GM10847 (cell line): ENCODE measurements around the gene LRRTM1.

Experiments used
- POLR2A ChIP-seq: IDR thresholded peaks from 2 replicates; pipeline ENCODE4 v1.6.1; 2011; ENCODE audit not compliant: insufficient read length; ENCODE audit errors: extremely low read depth

The LRRTM1 gene, protein sequence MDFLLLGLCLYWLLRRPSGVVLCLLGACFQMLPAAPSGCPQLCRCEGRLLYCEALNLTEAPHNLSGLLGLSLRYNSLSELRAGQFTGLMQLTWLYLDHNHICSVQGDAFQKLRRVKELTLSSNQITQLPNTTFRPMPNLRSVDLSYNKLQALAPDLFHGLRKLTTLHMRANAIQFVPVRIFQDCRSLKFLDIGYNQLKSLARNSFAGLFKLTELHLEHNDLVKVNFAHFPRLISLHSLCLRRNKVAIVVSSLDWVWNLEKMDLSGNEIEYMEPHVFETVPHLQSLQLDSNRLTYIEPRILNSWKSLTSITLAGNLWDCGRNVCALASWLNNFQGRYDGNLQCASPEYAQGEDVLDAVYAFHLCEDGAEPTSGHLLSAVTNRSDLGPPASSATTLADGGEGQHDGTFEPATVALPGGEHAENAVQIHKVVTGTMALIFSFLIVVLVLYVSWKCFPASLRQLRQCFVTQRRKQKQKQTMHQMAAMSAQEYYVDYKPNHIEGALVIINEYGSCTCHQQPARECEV

DNA sequence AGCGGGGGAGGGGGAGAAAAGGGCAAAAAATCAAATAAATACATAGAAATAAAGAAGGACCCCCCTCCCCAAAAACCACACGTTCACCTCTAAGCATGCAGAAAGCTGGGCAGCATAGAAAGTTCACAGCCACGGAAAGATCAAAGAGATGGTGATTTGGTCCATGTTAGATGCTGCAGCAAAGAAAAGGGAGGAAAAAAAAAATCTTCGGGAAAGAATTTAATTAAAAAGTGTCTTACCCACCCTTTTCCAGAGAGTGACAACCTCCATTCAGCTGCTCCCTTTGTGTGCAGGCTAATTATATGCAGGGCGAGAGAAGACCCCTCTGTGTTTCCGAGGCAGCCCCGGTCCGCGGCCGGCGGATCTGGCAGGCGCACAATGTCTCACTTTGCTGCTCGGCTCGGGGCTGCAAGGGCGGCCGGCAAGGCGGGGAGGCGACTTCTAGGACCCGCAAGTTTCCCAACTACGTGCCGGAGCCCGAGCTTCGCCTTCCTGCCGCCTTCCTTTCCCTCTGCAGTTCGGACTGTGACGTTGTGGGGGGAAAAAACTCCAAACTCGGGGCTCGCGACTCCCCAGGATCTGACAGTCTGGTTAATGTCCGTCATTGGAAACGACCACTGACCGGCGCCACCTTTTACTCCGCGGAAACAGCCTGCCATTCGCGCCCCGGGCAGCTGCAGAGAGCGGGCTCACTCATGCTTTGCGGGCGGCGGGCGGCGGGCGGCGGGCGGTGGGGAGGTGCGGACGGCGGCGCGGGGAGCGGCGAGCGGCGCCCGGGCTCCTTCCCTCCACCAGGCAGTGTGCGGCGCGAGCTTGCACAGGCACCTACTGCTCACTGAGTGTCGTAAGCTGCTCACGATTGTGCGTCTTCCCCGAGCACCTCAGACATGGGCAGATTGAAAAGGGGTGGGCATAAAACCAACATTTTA lies at the start of gene LRRTM1:
Gene LRRTM1, minus strand, starts transcription at position 844 of the 929 bp plus-strand sequence. CDS start 933 bp downstream, outside the sequence.
- TF ChIP-seq POLR2A: no peak

DNA sequence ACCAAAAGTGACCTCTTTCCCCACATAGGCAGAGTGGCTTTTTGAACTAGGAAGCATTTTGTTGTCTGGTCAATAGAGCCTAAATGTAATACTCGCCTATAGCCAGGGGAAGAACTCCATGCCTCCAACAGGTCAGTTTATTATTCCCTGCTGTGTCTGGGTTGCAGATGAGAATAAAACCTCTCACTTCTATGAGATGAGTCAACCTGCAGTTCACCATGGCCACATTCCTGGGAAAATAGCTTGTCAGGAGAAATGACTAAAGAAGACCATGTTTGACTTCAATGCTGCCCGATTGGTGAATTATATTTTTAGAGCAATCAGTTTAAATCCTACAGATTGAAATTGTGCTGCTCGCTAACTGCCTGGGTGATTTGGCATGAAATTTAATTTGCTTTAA lies 46.7 kb upstream of the LRRTM1 start:
- TF ChIP-seq POLR2A: no peak

DNA sequence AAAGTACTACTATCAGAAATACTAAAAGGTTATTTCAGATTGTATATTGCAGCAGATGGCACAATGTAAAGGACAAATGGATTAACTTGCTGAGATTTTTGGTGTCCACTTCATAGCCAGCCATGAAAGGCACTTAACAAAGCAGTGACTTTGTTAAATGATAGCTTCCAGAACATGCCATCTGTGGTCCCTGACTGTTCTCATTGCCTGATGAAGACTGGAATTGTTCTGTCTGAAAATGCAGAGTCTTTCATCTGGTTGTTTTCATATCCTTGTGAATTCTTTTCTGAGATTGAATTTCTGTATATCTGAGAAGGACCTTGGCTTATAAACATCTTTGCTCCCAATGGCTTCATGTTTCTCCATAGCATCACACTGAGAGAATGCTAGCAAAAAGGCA lies 44.4 kb upstream of the LRRTM1 start:
- TF ChIP-seq POLR2A: no peak

DNA sequence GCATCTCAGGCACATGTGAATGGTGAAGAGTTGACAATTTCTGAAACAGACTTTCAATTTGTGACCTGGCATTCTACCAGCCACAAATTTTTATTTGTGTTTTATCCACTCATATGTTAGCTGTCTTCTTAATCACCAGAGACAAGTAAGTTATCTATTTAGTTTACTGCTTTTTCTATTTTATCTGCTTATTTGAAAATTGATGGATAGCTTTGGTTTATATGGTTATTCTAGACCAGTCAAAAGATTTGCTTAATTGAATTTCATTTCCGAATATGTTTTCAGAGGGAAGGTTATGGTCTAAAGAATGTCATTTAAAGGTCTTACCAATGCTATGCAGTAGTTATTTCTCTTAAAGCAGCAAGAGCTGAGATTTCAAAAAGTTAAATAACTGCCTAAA lies 43.5 kb upstream of the LRRTM1 start:
- no peak for TF ChIP-seq POLR2A

DNA sequence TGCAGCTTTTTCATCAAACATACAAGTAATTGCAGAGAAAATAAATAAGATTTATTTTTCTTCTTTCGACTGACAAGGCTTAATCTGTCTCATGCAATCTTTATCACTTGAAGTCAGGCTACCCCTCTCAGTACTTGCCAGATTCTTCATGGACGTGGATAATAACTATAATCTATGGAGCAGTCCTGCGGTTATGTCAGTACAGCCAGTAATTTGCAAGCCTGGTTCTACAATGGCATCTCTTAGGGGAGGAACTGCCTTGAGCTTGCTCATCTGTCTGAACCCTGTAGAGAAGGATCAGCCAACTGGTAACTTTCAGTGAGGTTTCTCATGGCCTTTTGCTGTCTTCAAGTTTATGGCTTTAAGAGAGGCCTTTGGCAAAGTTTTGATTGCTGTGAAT lies 35.5 kb upstream of the LRRTM1 start:
- no peak for TF ChIP-seq POLR2A

DNA sequence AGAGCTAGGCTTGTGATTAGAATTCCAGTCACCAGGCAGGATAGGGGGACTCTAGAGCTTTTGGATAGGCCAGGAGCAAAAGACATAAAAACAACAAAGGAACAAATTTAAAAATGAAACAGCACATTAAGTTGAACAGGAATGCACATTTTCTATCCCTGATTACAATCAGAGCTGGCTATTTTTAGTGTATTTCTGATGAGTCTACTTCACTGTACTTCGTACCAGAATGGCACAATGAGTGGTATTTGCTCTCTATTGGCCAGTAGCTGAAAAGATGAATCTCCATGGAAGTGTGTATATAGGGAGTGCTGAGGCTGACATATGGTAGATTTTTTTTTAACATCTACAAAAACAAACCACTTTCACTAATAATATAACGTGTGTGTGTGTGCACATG lies 34.2 kb upstream of the LRRTM1 start:
- no peak for TF ChIP-seq POLR2A

DNA sequence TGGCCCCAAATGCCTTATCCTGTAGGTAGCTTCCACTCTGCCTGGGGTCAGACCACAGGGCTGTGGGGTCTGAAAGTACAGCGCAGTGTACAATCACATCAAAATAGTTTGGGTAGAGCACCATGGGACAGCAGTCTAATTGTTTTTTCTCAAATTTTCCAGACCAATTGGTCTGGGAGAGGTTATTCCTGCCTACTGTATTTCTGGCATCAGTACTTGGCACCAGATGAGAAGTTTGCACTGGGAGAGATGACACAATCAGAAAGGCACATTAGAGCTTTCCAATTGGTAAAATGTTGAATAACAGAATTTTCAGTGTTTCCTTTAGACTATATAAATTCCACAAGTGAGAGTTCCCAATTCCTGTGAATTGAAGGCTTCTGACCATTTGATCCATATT lies 30.9 kb upstream of the LRRTM1 start:
- TF ChIP-seq POLR2A: no peak

DNA sequence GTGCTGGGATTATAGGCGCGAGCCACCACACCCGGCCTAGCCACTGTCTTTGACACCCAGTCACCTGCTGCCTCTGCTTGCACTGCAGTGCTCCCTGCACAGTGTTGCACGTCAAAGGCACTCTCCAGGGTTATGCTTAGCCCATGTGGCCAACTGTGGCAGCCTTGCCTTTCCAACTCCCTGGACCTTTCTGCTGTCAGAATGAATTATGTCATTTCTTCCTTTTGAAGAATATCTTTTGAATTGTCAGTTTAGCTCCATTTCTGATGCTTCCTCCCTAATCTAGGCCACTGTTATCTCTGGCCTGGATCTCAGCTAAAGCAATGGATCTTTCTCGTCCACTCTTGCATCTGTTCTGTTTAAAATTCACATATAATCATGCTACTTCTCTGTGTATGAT lies 29.3 kb upstream of the LRRTM1 start:
- TF ChIP-seq POLR2A: no peak

DNA sequence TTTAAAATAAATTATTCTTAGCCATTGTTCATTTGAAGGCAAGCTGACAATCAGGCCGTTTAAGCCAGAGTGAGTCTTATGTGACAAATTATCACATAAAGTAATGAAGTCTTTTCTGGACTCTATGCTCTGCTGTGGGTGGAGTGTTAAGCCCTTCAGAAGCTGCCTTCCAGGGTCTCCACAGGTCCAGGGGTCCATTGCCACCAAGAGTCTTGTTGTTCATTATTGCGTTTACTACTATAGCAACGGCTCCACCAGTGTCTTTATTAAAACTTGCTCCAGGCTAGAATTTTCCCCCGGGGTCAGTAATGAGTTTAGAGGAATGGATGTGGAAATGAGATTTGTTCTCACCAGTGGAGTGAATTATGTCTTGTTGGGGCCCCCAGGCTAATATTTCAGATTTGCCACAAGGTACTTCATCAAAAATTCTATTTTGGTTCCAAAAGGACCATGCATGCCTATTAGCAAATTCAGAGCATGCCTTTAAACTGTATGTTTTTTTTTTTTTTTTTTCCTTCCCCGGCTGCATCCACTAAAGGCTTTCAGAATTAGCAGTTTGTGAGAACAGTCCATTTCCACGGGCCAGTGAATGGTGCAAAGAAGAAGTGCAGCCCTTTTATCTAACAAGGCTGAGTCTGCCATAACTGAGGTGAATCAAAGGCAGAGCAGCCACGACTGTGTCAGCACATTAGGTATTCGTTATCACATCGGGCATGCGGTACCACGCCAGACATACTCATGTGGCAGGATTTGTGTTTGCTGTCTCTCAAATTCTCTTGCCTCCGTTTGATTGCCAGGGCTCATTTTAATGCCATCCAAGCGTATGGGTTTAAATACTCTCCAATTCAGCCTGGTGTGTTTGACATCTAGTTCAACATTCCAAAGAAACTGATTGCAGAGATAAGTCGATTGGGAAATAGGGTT lies 26.2 kb upstream of the LRRTM1 start:
- TF ChIP-seq POLR2A: no peak

DNA sequence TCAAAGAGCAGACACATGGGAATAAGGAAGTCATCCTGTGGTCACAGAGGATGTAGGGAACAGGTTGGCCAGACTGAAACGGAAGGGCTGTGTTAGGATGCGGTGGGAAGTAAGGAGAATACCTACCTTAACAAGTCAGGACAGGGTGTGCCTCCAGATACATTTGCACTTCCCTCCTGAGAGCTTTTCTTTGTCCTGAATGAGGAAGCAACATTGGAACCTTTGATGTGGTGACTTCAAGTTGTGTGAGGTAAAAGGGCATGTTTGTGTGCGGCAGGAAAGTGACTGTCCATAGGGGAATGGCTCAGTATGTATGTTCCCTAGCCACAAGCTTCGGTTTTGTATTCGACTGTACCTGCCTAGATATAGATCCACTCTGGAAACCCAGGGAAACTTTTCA lies 24.9 kb upstream of the LRRTM1 start:
- TF ChIP-seq POLR2A: no peak

DNA sequence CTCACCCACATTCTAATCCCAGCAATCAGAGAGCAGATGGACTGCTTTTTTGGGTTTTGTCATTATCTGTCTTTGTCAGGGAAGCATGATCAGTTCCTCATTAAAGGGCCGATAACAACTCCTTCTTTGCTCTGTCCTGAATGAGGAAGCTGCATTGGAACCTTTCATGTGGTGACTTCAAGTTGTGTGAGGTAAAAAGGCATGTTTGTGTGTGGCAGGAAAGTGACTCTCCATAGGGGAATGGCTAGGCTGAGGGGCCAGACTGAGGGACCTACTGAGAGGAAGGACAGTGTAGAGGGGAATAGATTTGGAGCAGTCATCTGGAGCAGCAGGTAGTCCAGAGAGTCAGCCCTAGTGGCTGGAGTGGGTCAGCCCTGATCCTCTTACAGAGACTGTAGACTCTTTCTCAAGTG lies 23.6 kb upstream of the LRRTM1 start:
- TF ChIP-seq POLR2A: no peak

DNA sequence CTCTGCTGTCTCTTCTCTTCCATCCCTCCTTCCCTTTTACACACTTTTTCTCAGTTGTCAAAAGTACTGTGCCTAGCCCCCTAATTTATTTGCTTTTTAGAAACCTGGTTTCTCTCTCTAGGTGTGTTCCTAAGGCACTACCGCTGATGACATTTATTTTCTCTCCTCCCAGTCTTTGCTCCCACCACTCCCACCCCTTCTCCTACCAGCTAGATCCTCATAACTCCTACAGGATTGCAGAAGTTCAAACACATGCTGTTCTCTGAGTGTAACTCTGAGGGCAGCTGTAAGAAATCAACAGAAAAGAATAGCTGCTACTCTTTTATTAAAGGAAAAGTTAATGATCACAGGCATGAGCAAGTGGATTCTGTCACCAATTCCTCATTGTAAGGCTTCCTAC lies 22.3 kb upstream of the LRRTM1 start:
- no peak for TF ChIP-seq POLR2A

DNA sequence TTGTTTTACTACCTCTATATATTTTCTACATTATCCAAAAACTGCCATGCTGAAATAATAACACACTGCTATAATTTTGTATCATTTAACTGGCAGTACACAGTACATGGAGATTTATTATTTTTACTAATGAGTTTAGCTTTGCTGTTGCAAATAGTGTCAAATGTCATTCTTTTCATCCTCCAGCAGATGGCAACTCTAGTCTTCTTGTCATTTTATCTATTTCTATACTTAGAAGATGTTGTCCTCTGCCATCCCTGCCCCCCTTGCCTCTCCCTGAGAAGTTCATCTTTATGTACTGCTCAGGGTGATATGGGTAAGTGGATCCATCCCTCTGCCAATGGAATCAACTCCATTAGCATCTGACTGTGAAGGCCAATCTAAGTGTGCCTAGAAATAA lies 21.7 kb upstream of the LRRTM1 start:
- TF ChIP-seq POLR2A: no peak

DNA sequence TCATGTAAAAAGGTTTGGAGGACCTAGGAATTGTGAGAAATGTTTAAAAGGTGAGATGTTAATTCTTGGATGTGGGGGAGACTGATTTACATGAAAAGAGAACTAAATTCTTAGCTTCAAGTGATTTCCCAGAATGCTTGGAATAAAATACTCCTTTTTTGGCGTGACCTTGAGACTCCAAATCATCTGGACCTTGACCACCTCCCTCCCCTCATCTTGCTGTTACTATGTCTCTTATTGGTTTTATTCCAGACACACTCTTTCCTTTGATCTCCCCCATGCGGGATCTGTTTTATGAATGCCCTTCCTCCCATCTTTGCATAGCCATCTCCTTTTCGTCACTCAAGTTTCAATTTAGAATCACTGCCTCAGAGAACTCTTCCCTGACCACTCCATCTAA lies 20.0 kb upstream of the LRRTM1 start:
- no peak for TF ChIP-seq POLR2A

DNA sequence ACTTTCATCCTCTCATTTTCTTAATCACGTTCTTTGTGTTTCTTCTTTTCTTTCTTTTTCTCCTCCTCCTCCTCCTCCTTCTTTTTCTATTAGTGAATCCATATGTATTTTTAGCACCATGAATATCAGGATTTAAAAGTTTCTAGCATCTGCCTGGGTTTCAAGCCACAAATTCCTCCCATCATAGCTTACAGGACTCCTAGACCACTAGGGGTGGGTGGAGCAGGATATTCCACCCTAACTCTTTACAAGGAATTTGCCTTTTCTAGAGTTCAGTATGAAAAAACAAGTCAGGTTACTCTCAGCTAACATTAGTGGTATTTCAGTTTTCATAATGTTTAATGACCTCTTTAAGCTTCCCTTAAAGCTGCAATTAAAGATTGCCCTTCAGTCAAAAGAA lies 19.1 kb upstream of the LRRTM1 start:
- TF ChIP-seq POLR2A: no peak
